Measurements from ENCODE around the gene OPCML. TPM values are rescaled to one million over a fixed set of nuclear protein-coding genes. Genes with fewer than 3 reads are reported as not detected.

OPCML gene
- total and polyA plus RNA-seq, 2 of the 13 experiments (the other 11 are each of a cell fraction or from before 2014, with no cell fraction given), result not detected

GRCh38 chr11:132779497-132779896 lies 752.8 kb downstream of the OPCML start:
- BruUV-seq (replicated peaks), result no TSS peak
- ChIA-PET POLR2A (no interaction called here), CTCF (ENCODE audit: low intra/inter-chr PET ratio, low total read pairs) (no interaction called here)
- no peaks in the 10 kb centered on the region for H3K36me3 ChIP-seq (replicated peaks in 1 of 2; ENCODE audit: control insufficient read depth in 1 of 2, insufficient read depth in 2 of 2, low read length in 2 of 2)
- WGBS (ENCODE audit: low lambda C conversion rate), result 3% methylated on average over 2 of the region's 3 CpGs
- FAIRE-seq, result no peak
- no peak for ATAC-seq
- TF ChIP-seq FOSL1 (CRISPR knock-in tag; IDR thresholded peaks at IDR 0.05; ENCODE audit: borderline replicate concordance), result no peak
- no peak for TF ChIP-seq ZMYM3 (CRISPR knock-in tag; IDR thresholded peaks at IDR 0.05)
- no peak for TF ChIP-seq HNRNPUL1 (IDR thresholded peaks at IDR 0.05; ENCODE audit: low read depth, low read length)
- TF ChIP-seq ATF4 (CRISPR knock-in tag; IDR thresholded peaks at IDR 0.05), result no peak
- no peak for TF ChIP-seq ZNF335 (CRISPR knock-in tag; IDR thresholded peaks at IDR 0.05)
- TF ChIP-seq, protein P1, sequence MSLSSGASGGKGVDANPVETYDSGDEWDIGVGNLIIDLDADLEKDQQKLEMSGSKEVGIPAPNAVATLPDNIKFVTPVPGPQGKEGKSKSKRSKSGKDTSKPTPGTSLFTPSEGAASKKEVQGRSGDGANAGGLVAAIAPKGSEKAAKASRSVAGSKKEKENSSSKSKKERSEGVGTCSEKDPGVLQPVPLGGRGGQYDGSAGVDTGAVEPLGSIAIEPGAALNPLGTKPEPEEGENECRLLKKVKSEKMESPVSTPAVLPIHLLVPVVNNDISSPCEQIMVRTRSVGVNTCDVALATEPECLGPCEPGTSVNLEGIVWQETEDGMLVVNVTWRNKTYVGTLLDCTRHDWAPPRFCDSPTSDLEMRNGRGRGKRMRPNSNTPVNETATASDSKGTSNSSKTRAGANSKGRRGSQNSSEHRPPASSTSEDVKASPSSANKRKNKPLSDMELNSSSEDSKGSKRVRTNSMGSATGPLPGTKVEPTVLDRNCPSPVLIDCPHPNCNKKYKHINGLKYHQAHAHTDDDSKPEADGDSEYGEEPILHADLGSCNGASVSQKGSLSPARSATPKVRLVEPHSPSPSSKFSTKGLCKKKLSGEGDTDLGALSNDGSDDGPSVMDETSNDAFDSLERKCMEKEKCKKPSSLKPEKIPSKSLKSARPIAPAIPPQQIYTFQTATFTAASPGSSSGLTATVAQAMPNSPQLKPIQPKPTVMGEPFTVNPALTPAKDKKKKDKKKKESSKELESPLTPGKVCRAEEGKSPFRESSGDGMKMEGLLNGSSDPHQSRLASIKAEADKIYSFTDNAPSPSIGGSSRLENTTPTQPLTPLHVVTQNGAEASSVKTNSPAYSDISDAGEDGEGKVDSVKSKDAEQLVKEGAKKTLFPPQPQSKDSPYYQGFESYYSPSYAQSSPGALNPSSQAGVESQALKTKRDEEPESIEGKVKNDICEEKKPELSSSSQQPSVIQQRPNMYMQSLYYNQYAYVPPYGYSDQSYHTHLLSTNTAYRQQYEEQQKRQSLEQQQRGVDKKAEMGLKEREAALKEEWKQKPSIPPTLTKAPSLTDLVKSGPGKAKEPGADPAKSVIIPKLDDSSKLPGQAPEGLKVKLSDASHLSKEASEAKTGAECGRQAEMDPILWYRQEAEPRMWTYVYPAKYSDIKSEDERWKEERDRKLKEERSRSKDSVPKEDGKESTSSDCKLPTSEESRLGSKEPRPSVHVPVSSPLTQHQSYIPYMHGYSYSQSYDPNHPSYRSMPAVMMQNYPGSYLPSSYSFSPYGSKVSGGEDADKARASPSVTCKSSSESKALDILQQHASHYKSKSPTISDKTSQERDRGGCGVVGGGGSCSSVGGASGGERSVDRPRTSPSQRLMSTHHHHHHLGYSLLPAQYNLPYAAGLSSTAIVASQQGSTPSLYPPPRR (CRISPR knock-in tag; IDR thresholded peaks at IDR 0.05; ENCODE audit: borderline replicate concordance), result no peak
- TF ChIP-seq ZNF124 (CRISPR knock-in tag; IDR thresholded peaks at IDR 0.05), result no peak
- TF ChIP-seq WIZ (CRISPR knock-in tag; IDR thresholded peaks at IDR 0.05), result no peak
- TF ChIP-seq, protein P2, sequence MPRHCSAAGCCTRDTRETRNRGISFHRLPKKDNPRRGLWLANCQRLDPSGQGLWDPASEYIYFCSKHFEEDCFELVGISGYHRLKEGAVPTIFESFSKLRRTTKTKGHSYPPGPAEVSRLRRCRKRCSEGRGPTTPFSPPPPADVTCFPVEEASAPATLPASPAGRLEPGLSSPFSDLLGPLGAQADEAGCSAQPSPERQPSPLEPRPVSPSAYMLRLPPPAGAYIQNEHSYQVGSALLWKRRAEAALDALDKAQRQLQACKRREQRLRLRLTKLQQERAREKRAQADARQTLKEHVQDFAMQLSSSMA (CRISPR knock-in tag; IDR thresholded peaks at IDR 0.05), result no peak
- no peak for TF ChIP-seq RAD51 (IDR thresholded peaks at IDR 0.05; ENCODE audit: borderline replicate concordance)
- TF ChIP-seq ZFP1 (CRISPR knock-in tag; IDR thresholded peaks at IDR 0.05), result no peak
- no peak for TF ChIP-seq ZNF207 (IDR thresholded peaks at IDR 0.05; ENCODE audit: borderline replicate concordance)
- no peak for TF ChIP-seq ZFP37 (CRISPR knock-in tag; IDR thresholded peaks at IDR 0.05; ENCODE audit: borderline replicate concordance)
- no peak for TF ChIP-seq ZNF776 (CRISPR knock-in tag; IDR thresholded peaks at IDR 0.05)
- TF ChIP-seq EP300 (IDR thresholded peaks at IDR 0.05; ENCODE audit: low read depth in 2 of 2, low read length in 2 of 2), result no peak
- no peak for TF ChIP-seq EP300 (CRISPR knock-in tag; IDR thresholded peaks at IDR 0.05; ENCODE audit: borderline replicate concordance)
- TF ChIP-seq SP1 (IDR thresholded peaks at IDR 0.05), result no peak
- TF ChIP-seq SP1 (CRISPR knock-in tag; IDR thresholded peaks at IDR 0.05), result no peak
- TF ChIP-seq ZNF264 (CRISPR knock-in tag; IDR thresholded peaks at IDR 0.05), result no peak
- H3K4me1 ChIP-seq (ENCODE audit: insufficient read depth, low read length), result no peaks in the 10 kb centered on the region
- H3K9me3 ChIP-seq (ENCODE audit: low read length), result no peaks in the 10 kb centered on the region
- H4K20me1 ChIP-seq (ENCODE audit: insufficient read depth, low read length), result no peaks in the 10 kb centered on the region
- no peak overlapping the region for H3K4me2 ChIP-seq (ENCODE audit: low read depth, low read length)
- no peaks in the 10 kb centered on the region for H3K79me2 ChIP-seq (ENCODE audit: insufficient read depth, low read length)
- in situ Hi-C loops (cut with HindIII; ENCODE audit: extremely low pct_ligation_motif_present, low pct_unique_long_range_greater_than_20kb) (no loop called here), intact Hi-C loops (cut with micrococcal nuclease; ENCODE audit: unreplicated experiment) (no loop called here)
- no peak overlapping the region for H3K9ac ChIP-seq (ENCODE audit: insufficient read depth, low read depth, low read length)
- DNase-seq (ENCODE audit: low spot score), result no peak
- H2AFZ ChIP-seq (ENCODE audit: low read length), result no peak overlapping the region
- no peak overlapping the region for H3K4me3 ChIP-seq (replicated peaks in 1 of 3; ENCODE audit: insufficient read depth in 1 of 3, low read depth in 2 of 3, low read length in 3 of 3)
- H3K27me3 ChIP-seq (ENCODE audit: control insufficient read depth in 1 of 2, insufficient read depth in 2 of 2, low read length in 2 of 2), result no peaks in the 10 kb centered on the region
- H3K27ac ChIP-seq (ENCODE audit: extremely low read length, insufficient read depth, low read length), result no peak overlapping the region

Data from HepG2 (cell line).